ENCODE data around the gene FHOD3. TPM values are rescaled to one million over a fixed set of nuclear protein-coding genes. Genes with fewer than 3 reads are reported as not detected.
A peak's percentile ranks its signal among the peaks of the same experiment; 100 is the strongest.

The FHOD3 gene
- total and polyA plus RNA-seq, 2 of the 4 experiments (the other 2 are of a cell fraction), result 14.6 to 16.0 TPM

- H3K4me1 ChIP-seq (ENCODE audit: control insufficient read depth, insufficient read depth, low read length), result peaks cover 19% of the 10 kb centered on the region
- peaks cover 2% of the 10 kb centered on the region; the same call in 1 of the 2 replicates for H4K20me1 ChIP-seq (ENCODE audit: insufficient read depth, low read length)
- no peak overlapping the region for H2AK5ac ChIP-seq (ENCODE audit: low read depth, low read length)
- no peak overlapping the region for H2BK120ac ChIP-seq (ENCODE audit: low read depth, low read length)
- TF ChIP-seq RAD21 (IDR thresholded peaks at IDR 0.05; ENCODE audit: low read length) (no peak), CHD1 (IDR thresholded peaks at IDR 0.05; ENCODE audit: low read depth, low read length) (no peak), RCOR1 (IDR thresholded peaks at IDR 0.05; ENCODE audit: insufficient replicate concordance, low read length) (no peak), CEBPB (IDR thresholded peaks at IDR 0.05; ENCODE audit: low read depth, low read length) (no peak), MXI1 (IDR thresholded peaks at IDR 0.05; ENCODE audit: borderline replicate concordance, low read depth, low read length) (no peak), POLR2A (IDR thresholded peaks at IDR 0.05; ENCODE audit: low read depth, low read length) (no peak), NFE2L2 (IDR thresholded peaks at IDR 0.05; ENCODE audit: low read depth, low read length) (no peak), FOS (IDR thresholded peaks at IDR 0.05; ENCODE audit: low read depth, low read length) (no peak), BHLHE40 (IDR thresholded peaks at IDR 0.05; ENCODE audit: low read depth, low read length) (no peak), SMC3 (IDR thresholded peaks at IDR 0.05; ENCODE audit: low read depth, low read length) (no peak), RFX5 (IDR thresholded peaks at IDR 0.05; ENCODE audit: low read depth, low read length) (no peak), MAZ (IDR thresholded peaks at IDR 0.05; ENCODE audit: borderline replicate concordance, low read depth, low read length) (no peak), USF2 (IDR thresholded peaks at IDR 0.05; ENCODE audit: low read depth, low read length) (no peak)
- TF ChIP-seq, protein P1, sequence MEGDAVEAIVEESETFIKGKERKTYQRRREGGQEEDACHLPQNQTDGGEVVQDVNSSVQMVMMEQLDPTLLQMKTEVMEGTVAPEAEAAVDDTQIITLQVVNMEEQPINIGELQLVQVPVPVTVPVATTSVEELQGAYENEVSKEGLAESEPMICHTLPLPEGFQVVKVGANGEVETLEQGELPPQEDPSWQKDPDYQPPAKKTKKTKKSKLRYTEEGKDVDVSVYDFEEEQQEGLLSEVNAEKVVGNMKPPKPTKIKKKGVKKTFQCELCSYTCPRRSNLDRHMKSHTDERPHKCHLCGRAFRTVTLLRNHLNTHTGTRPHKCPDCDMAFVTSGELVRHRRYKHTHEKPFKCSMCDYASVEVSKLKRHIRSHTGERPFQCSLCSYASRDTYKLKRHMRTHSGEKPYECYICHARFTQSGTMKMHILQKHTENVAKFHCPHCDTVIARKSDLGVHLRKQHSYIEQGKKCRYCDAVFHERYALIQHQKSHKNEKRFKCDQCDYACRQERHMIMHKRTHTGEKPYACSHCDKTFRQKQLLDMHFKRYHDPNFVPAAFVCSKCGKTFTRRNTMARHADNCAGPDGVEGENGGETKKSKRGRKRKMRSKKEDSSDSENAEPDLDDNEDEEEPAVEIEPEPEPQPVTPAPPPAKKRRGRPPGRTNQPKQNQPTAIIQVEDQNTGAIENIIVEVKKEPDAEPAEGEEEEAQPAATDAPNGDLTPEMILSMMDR (conservative IDR thresholded peaks at IDR 0.05; ENCODE audit: low read depth, low read length), result no peak
- TF ChIP-seq, protein P2, sequence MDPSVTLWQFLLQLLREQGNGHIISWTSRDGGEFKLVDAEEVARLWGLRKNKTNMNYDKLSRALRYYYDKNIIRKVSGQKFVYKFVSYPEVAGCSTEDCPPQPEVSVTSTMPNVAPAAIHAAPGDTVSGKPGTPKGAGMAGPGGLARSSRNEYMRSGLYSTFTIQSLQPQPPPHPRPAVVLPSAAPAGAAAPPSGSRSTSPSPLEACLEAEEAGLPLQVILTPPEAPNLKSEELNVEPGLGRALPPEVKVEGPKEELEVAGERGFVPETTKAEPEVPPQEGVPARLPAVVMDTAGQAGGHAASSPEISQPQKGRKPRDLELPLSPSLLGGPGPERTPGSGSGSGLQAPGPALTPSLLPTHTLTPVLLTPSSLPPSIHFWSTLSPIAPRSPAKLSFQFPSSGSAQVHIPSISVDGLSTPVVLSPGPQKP (IDR thresholded peaks at IDR 0.05; ENCODE audit: borderline replicate concordance, low read depth, low read length), result no peak
- H3K4ac ChIP-seq (ENCODE audit: low read depth, low read length), result no peak overlapping the region
- H3K56ac ChIP-seq (ENCODE audit: extremely low read depth, insufficient read depth, low read length), result no peak overlapping the region
- H2AFZ ChIP-seq (replicated peaks; ENCODE audit: low read length, poor library complexity), result no peak overlapping the region
- ATAC-seq (ENCODE audit: low read depth), result no peak
- no peak overlapping the region for H3K9ac ChIP-seq (ENCODE audit: low read depth, low read length)
- no peak overlapping the region for H4K8ac ChIP-seq (ENCODE audit: low read depth in 2 of 2, low read length in 2 of 2)
- in situ Hi-C loops (cut with MboI; ENCODE audit: low sequenced_read_pairs), result no loop called here
- no peak overlapping the region for H4K5ac ChIP-seq (ENCODE audit: low read depth, low read length)
- ChIA-PET POLR2A (ENCODE audit: unreplicated experiment) (no interaction called here), CTCF (interaction anchor here (0.7 kb wide), 1 partner anchor 423 kb away, joined by 4 read pairs; no protein-coding TSS in a partner anchor)
- no TSS peak for BruUV-seq (replicated peaks)
- no peak overlapping the region for H2BK20ac ChIP-seq (ENCODE audit: low read depth, low read length)
- no peak overlapping the region for H3K14ac ChIP-seq (replicated peaks; ENCODE audit: low read depth, low read length)
- H3K4me3 ChIP-seq (ENCODE audit: insufficient read depth, low read depth, low read length), result no peak overlapping the region
- H3K9me1 ChIP-seq (ENCODE audit: insufficient read depth, low read length), result peaks cover 9% of the 10 kb centered on the region; the same call in 1 of the 2 replicates
- no peak overlapping the region for H2AK9ac ChIP-seq (replicated peaks; ENCODE audit: low read depth, low read length, poor library complexity)
- H4K91ac ChIP-seq (ENCODE audit: insufficient read depth, low read depth, low read length), result no peak overlapping the region
- dilution Hi-C loops (cut with HindIII; ENCODE audit: low sequenced_read_pairs, unreplicated experiment), result no loop called here
- H3K27me3 ChIP-seq (ENCODE audit: control insufficient read depth, insufficient read depth, low read length), result no peaks in the 10 kb centered on the region
- H3K4me2 ChIP-seq (ENCODE audit: low read depth, low read length), result no peak overlapping the region
- DNase-seq, result peak; percentile 33
- H3K27ac ChIP-seq (ENCODE audit: insufficient read depth, low read length), result no peak overlapping the region
- peaks cover 8 to 10% of the 10 kb centered on the region in 2 experiments for H3K79me1 ChIP-seq (ENCODE audit: low read depth in 1 of 2, low read length in 2 of 2)
- H2BK5ac ChIP-seq (ENCODE audit: low read depth, low read length, poor library complexity, severe bottlenecking), result no peak overlapping the region
- no peak overlapping the region for H3K18ac ChIP-seq (ENCODE audit: low read depth, low read length)
- WGBS, 2 experiments (ENCODE audit: extremely low coverage in 2 of 2, insufficient read length in 1 of 2), result 81% methylated on average over 6 of the region's 11 CpGs; no CpG with 5 or more reads in 1 of the 2 experiments
- H3K23ac ChIP-seq (ENCODE audit: low read depth, low read length), result no peak overlapping the region
- H3K36me3 ChIP-seq (ENCODE audit: control insufficient read depth, insufficient read depth, low read length), result no peaks in the 10 kb centered on the region
- intact Hi-C loops (cut with micrococcal nuclease), result no loop called here
- no peak overlapping the region for H2BK15ac ChIP-seq (ENCODE audit: low read depth, low read length)
- H3K9me3 ChIP-seq (ENCODE audit: control insufficient read depth, insufficient read depth, low read length), result no peaks in the 10 kb centered on the region
Measured at GRCh38 chr18:36446059-36446458, 148.5 kb downstream of the FHOD3 start.

Measured in IMR-90 (cell line).